GM19043 (cell line): ENCODE results near the gene PMPCB.
"Not testable (repeated sequence)": the region's sequence is repeated elsewhere in the genome, so short reads cannot be mapped to it uniquely, and the experiment has no call there.

Source experiments
- ATAC-seq: cut with Tn5 transposase; IDR thresholded peaks from one replicate; pipeline ENCODE4 v1.9.1; 2021; ENCODE audit warnings: low read depth; ENCODE audit not compliant: unreplicated experiment

PMPCB gene, protein sequence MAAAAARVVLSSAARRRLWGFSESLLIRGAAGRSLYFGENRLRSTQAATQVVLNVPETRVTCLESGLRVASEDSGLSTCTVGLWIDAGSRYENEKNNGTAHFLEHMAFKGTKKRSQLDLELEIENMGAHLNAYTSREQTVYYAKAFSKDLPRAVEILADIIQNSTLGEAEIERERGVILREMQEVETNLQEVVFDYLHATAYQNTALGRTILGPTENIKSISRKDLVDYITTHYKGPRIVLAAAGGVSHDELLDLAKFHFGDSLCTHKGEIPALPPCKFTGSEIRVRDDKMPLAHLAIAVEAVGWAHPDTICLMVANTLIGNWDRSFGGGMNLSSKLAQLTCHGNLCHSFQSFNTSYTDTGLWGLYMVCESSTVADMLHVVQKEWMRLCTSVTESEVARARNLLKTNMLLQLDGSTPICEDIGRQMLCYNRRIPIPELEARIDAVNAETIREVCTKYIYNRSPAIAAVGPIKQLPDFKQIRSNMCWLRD

DNA sequence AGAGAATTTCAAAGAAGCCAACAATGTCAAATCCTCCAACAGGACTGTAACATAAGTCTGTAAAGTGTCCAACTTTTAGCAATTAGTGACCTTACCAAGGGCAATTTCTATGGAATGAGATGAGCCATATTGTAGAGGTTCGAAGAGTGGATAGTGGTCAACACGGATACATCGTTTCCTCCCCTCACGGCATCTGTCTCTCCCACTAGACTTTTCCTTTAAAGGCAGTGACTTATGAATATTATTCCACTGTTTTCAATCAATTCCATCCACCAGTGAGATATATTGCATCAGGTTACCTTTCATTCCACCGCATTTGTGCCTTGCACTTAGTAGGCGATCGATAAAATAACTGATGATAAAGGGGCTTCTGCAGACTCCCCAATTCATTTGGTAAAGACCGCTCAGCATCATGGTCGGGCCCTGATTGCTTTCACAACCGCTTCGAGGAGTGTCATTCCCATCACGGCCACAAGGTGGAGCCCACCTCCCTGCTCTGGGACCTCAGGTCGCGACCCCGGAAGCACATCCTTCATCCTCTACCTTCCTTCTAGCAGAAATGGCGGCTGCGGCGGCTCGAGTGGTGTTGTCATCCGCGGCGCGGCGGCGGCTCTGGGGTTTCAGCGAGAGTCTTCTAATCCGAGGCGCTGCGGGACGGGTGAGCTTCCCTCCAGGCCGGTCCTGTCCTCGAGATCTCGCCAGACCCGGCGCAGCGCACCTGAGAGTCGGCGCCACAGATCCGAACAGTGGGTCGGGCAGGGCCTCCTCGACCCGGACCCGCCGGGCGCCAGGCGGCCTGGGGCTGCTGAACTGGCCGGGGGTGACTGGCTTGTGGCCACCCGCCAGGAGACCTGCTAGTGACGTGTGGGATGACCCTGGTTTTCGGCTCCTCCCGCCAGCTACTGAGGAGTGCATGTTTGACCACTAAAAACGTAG, at the start of gene PMPCB:
Gene PMPCB (plus strand): TSS at position 535 of the 936 bp plus-strand sequence. CDS start 25 bp downstream, at position 560.
- peak; percentile 91 for ATAC-seq

DNA sequence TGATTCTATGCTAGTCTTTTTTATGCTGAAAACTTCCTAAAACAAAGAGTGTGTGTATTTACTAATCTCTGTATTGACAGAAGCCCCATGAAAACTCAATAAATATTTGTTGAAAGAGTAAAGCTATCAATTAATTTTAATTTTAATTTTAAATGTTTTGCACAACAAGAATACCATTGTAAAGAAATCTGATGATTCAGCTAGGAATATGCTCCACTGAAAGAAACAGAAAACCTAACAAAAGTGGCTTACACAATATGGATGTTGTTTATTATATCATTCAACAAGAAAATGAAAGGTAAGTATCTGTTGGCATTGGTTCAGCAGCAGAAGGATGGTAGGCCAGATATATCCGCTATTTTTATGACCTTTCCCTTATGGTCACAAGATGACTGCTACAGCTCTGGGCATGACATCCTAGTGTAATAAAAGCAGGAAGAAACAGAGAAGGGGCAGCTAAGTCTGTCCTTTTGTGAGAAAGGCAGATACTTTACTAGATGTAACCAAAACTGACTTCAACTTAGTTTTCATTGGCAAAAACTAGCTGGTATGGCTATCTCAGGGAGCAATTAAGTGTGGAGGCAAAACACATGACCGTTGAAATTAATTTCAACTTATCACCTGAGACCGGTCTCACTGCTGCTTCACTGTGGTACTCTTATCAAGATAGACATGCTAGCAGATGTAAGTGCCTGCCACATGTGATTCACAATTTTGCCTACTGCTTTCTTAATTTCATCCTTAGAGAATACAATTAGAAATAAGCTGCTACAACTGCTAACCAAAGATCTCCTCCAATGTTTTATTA, 43.3 kb upstream of the PMPCB start:
- not testable (repeated sequence) for ATAC-seq

DNA sequence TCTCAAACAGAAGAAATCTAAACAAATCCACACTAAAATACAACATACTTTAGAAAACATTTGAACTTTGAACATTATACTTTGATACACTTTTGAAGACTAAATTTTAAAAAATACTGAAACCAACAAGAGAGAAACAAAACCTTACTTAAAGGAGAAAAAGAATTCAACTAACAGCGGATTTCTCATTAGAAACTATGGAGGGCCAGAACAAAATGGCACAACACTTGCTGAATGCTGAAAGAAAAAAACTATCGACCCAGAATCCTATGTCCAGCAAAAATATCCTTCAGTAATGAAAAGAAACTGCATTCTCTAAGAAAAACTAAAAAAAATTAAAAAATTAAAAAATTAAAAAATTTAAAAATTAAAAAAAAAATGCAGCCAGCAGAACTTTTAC, 33.2 kb upstream of the PMPCB start:
- ATAC-seq, result not testable (repeated sequence)

DNA sequence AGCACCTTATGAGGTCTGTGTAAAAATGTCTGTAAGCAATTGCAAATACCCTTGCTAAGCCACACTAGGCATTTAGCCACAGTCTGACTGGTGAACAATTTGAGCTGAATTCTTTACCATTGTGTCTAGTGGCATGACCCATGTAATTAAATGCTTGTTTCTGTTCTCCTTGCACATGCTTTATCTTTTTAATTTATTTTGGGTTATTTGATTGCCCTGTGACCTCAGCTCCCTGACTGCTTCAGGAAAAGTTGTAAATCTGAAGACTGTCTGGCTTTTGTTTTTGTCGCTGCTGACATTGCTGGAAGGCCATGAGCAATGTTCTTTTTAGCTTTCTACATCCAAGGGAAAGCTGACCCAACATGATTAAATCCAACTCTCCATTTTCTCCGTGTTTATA, 31.0 kb upstream of the PMPCB start:
- ATAC-seq, result not testable (repeated sequence)

DNA sequence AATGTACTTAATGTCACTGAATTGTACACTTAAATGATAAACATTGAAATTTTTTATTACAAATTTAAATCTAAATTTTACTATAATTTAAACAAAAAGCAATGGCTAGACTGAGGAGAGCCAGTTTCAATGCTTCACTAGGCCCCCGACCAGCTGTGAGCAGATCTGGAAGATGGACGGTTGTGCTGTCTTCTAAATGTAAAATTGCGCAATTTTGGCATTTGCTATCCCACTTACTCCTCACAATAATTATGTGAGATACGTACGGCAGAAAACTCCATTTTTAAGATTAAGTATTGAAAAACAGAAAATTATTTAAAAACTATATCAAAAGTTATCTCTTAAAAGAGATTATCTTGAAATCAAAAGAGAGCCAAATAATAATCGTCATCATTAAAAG, 23.9 kb upstream of the PMPCB start:
- not testable (repeated sequence) for ATAC-seq

DNA sequence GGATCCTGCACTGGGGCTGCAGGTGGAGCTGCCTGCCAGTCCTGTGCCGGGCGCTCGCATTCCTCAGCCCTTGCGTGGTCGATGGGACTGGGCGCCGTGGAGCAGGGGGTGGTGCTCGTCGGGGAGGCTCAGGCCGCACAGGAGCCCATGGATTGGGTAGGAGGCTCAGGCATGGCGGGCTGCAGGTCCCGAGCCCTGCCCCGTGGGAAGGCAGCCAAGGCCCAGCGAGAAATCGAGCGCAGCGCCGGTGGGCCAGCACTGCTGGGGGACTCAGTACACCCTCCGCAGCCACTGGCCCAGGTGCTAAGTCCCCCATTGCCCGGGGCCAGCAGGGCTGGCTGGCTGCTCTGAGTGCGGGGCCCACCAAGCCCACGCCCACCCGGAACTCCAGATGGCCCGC, 22.4 kb upstream of the PMPCB start:
- not testable (repeated sequence) for ATAC-seq

DNA sequence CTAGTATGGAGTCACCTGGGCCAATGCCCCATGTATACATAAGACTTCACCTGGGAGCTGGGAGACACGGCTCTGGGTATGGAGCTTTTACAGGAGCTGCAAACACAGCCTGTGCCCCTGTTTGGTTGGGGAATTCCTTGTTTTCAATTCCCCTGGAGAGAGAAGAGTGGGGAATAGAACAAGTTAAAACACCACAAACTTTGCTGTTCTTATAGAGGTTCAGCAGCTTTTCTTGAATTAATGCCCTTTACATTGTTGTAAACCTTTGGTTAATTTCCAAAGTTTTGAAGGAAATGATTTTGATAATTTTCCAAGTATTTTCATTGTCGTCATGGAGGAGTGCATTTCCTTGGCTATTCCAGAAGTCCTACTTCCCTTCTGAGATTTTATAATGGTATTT, 19.0 kb upstream of the PMPCB start:
- not testable (repeated sequence) for ATAC-seq

DNA sequence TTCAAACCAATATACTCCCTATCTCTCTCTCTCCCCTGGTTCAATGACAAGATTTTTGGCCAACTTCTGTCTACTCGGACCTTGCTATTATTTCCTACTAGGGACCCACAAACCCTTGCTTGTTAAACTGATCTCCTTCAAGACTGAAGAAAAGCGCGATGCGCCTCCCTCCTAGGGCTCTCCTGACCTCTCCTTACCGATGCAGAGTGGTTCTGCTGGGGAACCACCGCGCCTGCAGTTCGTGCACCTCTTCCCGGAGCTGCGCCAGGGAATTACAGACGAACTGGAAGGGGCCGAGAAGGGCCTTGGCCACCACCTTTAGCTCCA, 17.6 kb upstream of the PMPCB start:
- peak; percentile 28 for ATAC-seq

DNA sequence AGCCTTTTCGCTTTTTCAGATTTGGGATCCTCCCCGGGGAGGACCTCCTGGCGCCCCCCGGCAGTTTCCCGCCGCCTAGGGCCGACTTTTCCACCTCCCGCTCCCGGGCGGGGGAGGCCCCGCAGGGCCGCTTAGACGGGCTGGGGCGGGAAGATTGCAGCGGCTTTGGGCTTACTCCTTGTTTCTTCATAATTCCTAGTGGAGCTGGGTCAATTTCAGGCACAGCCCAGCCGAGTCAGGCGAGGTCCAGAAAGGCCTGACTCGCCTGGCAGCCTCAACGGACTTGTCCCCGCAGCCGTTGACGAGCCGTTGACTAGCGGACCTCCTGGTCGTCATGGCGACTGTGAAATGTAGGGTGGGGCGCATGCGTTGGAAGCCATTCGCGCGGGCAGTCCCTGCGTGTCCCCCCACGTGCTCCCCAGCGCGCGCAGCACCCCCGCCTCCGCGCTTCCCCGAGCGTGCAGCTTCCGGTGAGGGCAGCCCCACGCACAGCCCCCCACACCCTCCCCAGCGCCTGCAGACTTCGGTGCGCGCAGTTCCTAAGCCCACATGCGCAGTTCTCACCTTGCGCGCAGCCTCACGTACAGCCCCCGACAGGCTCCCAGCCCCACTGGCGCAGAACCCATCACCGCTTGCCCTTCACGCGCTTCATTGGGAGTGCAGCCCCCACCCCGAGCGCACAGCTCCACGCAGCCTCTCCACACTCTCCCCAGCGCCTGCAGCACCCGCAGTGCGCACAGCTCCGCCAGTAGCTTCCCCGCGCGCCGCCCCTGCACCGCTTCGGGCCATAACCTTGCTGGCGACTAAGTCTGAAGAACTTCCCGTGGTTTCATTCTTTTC, 17.1 kb upstream of the PMPCB start:
- peak; percentile 86 for ATAC-seq

DNA sequence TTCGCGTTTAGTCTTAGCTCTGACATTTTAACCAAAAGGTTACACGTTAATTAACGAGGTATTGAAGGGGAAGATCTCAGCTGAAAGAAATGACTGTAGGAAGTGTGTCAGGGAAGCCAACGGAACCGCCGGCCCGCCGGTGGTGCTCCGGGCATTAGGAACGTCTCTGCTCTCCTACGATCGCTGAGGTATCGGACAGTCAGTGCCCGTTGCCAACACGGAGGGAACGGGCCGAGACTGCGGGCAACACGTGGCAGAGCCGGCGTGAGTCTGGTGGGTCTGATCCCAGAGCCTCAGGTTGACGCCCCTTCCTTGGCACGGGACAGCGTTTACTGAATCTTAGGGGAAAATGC, 16.5 kb upstream of the PMPCB start:
- ATAC-seq, result peak; percentile 4

DNA sequence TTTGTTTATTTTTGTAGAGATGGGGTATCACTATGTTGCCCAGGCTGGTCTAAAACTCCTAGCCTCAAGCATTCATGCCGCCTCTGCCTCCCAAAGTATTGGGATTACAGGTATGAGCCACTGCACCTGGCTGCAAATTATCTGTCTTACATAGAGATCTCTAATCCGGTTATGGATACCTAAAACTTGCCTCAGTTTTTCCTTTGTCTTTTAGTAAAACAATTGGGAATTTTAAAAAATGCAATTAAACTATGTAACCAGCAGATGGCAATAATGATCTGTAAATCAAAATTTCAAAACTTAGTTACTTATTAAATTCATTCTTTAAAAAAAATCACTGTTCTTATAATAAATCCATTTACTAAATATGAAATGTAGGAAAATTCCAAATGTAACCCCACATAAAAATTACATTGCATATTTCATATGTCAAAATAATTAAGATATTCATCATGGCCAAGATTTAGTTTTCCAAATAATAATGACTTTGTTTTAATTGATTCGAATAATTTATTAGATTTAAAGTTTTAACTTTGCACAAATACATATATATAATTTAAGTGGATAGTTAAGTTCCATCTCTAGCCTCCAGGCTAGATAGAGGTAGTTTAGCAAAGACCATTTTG, 14.3 kb upstream of the PMPCB start:
- not testable (repeated sequence) for ATAC-seq

DNA sequence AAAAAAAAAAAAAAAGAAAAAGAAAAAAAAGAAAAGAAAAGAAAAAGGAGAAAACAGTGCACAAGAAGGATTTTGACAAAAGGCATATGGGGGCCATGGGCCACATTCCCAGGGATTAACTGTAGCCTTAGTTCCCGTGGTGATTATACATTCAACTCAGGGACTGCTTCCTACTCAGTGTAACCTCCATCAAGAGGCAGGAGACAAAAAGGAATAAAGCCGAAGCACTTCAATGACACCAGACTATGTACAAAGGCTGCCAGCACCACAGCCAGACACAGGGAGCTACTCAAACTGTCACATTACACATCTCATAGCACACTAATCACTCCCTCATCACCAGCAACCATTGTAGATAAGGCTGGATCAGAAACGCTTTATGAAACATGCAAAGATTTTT, 5.1 kb upstream of the PMPCB start:
- no peak for ATAC-seq

DNA sequence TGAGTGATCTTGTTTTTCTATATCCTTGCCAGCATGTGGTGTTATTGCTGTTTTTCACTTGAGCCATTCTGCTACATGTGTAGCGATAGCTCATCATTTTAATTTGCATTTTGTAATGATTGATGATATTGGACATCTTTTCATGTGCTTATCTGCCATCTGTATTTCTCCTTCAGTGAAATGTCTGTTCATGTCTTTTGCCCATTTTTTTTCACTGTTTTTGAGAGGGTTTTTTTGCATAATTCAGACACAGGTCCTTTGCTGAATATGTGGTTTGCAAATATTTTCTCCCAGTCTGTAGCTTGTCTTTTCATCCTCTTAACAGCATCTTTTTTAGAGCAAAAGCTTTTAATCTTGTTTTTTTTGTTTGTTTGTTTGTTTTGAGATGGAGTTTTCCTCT, 3.7 kb upstream of the PMPCB start:
- no peak for ATAC-seq

DNA sequence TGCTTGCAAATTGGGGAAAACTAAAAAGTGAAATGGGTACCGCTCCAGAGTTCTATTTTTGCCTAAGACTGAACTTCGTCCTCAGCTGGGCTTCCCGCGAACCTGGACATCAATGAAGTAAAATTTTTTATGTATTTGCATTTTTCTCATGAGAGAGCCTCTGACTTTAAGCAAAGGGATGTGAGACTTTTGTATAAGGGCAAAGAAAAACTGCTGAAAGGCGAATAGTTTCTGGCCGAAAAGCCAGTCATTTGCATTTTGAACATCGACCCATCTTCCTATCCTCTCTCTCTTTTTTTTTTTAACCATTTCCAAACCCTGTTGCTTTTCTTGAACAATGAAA, 573 bp downstream of the PMPCB start:
- ATAC-seq, result no peak

DNA sequence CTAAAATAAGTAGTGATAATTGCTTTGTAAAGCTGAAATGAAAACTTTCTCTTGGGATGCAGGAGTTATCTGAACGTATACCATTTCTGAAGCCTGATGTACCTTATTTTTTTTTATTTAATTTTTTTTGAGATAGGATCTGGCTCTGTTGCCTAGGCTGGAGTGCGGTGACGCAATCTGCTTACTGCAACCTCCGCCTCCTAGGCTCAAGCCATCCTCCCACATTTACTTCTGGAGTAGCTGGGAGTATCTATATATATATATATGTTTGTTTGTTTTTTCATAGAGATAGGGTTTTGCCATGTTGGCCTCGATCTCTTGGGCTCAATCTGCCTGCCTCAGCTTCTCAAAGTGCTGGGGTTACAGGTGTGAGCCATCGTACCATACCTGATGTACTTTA, 2.4 kb downstream of the PMPCB start:
- ATAC-seq, result no peak

DNA sequence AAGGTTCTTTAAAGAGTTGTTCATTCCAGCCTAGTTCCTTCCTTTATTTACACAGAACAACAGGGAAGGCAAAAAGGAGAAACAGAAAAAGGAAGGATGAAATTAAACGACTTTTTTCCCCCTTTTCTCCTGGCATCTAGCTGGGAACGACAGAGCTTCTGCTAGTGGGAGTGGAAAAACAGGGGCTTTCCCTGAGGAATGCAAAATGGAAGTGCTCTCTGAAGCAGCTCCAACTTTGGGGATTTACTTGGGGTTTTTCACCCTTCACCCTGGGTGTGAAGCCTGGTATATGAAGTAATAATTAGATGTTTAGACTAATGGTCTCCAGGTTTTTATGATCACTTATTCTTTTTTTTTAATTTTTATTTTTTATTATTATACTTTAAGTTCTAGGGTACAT, 4.2 kb downstream of the PMPCB start:
- no peak for ATAC-seq

DNA sequence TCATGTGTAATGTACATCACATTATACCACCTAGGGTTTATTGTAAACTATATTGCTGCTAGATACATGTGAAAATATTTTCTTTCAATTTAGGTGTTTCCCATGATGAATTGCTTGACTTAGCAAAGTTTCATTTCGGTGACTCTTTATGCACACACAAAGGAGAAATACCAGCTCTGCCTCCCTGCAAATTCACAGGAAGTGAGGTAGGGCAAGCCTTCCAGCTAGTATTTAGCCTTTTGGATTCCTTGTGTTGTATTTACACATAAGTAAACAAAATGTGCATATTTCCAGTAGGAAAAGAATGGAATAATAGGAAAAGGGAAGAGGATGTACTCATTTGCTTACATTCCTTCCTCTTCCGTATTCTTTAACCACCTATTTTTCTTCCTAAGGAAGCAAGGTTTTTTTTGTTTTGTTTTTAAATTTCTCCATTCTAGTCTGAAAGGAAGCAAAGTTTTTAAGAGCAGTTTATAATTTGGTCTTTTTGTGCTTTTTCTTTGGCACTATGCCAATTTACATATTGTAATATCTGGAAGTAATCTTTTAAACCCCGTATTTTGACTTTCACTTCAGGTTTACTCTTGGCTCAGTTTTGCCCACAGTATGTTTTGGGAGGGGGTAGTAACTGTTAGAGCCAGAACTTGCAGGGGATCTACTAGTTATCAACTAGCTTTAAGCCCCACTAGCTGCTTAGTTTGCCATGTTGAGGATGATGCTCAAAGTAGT, 10.4 kb downstream of the PMPCB start:
- no peak for ATAC-seq

DNA sequence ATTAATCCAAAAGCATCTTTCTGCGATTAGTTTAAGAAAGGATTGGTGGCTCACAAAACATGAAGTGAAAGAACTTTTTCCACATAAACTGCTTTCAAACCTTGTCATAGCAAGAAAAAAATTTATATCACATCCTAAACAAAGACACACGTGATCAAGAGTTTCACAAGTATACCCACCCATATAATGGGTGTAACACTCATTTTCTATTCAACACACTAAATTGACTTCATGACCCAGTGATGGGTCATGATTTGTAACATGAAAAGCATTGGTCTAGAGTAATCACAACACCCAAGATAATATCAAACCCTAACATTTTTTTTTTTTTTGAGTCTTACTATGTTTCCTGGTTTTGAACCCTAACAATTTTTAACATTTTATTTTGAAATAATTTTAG, 17.6 kb downstream of the PMPCB start:
- no peak for ATAC-seq

DNA sequence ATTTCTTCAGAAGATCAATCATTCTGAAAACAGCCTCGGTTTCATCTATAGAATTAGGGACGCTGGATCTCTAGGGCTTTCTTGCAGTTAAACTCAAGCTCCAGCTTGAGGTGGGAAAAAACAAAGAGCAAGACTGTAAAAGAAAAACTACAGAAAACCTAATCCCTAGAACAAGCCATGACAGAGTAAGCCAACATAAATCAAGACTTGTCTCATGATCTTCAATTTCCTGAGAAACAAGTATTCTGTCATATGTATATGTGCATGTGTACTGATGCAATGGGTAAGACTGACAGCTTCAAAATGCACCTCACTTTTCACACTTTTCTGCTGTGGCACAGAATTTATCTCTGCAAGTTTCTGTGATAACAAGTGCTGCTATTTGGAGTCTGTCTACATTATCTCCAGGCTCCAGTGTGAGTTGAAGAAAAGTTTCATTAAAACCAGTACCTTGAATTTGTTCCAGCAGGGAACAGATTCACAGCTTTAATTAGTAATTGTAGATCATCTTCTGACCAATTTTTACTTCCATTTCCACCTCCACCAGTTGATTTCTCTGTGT, 19.2 kb downstream of the PMPCB start:
- ATAC-seq, result no peak
